GM18909 (cell line): ENCODE data around the gene MRGPRG.
"Not testable (repeated sequence)": the region's sequence is repeated elsewhere in the genome, so short reads cannot be mapped to it uniquely, and the experiment has no call there.

ENCODE experiments used
- ATAC-seq: cut with Tn5 transposase; IDR thresholded peaks from one replicate; pipeline ENCODE4 v1.9.1; 2021; ENCODE audit warnings: mild to moderate bottlenecking; ENCODE audit not compliant: unreplicated experiment, poor library complexity

Gene MRGPRG

DNA sequence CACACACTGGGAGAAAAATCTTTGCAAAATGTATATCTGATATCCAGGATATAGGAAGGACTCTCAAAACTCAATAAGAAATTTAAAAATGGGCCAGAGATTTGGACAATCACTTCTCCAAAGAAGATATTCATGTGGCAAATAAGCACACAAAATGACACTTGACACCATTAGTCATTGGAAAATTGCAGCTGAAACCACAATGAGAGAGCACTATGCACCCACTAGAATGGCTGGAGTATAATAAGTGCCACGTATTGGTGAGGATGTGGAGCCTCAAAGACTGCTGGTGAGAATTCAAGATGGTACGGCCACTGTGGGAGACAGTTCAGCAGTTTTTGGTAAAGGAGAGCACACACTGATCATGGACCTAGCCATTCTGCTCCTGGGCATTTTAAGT lies 40.7 kb downstream of the MRGPRG start:
- no peak for ATAC-seq

DNA sequence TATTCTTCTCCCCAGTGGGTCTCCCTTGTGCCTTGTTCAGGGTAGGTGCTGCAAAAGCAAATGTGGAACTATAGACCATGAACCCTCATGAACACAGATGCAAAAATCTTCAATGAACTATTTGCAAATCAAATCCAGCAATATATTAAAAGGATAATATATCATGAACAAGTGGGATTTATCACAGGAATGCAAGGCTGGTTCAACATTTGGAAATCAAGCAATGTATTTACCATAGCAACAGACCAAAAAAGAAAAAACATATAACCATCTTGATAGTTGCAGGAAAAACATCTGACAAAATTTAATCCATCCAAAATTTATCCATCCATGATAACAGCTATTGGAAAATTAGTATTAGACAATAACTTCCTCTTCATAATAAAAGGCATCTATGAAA lies 42.1 kb downstream of the MRGPRG start:
- ATAC-seq = no peak

DNA sequence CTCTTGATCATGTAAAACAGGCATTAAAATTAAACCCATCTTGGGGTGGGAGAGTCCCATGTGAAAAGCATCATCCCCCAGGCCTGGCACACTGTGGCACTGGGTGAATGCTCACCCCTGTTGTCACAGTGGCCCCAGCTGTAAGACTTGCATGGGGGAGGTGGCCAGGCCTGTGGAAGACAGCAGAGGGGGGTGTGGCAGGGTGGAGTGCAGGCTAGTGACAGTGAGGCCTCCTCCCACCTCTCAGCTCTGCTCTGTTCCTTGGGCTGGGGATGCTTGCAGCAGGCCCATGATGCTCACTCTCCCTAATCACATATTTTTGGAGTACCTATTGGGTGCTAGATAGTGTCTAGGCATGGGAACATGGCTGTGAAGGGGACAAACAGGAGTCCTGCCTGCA lies 43.4 kb downstream of the MRGPRG start:
- ATAC-seq = no peak

DNA sequence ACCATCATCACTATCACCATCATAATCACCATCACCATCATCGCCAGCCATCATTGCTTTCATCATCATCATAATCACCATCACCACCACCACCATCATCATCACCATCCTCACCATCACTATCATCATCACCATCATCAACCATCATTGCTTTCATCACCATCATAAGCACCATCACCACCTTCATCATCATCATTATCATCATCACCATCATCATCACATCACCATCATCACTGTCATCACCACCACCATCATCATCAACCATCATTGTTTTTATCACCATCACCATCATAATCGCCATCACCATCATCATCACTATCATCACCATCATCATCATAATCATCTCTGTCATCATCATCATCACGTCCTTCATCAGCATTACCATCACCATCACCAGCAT lies 44.2 kb downstream of the MRGPRG start:
- ATAC-seq = no peak

DNA sequence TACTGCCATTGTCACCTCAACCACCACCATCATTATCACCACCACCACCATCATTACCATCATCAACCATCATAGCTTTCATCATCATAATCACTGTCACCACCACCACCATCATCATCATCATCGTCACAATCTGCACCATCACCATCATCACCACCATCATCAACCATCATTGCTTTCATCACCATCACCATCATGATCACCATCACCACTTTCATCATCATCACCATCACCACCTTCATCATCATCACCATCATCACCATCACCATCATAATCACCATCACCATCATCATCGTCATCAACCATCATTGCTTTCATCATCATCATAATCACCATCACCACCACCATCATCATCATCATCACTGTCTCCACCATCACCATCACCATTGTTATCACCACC lies 44.8 kb downstream of the MRGPRG start:
- ATAC-seq = no peak

DNA sequence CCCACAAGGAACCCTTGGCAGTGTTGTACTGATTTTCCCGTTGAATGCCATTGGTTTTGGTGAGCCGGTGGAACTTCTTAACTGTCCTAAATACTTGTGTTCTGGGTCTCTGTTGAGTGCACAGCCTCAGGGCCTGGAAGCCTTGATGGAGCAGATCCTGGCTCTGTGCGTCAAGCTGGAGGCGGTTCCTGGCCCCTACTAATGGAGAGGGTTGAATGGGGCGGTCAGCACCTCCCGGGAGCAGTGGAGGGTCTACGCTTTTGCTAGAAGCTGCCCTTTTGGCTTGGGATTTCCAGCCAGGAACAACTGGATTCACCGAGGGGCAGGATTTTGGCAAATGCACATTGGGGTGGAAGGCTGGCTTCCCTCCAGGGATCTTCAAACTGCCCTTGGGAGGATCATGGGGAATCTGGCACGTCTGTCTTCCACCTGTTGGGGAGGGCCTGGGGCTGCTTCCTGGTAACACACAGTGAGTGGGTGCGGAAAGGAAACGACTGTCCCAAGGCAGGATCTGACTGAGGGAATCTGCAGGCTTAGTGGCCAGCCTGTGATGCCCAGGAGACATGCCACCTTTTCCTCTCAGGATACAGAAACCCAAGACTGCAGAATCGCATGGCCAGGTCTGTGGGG lies 46.6 kb downstream of the MRGPRG start:
- ATAC-seq = no peak

DNA sequence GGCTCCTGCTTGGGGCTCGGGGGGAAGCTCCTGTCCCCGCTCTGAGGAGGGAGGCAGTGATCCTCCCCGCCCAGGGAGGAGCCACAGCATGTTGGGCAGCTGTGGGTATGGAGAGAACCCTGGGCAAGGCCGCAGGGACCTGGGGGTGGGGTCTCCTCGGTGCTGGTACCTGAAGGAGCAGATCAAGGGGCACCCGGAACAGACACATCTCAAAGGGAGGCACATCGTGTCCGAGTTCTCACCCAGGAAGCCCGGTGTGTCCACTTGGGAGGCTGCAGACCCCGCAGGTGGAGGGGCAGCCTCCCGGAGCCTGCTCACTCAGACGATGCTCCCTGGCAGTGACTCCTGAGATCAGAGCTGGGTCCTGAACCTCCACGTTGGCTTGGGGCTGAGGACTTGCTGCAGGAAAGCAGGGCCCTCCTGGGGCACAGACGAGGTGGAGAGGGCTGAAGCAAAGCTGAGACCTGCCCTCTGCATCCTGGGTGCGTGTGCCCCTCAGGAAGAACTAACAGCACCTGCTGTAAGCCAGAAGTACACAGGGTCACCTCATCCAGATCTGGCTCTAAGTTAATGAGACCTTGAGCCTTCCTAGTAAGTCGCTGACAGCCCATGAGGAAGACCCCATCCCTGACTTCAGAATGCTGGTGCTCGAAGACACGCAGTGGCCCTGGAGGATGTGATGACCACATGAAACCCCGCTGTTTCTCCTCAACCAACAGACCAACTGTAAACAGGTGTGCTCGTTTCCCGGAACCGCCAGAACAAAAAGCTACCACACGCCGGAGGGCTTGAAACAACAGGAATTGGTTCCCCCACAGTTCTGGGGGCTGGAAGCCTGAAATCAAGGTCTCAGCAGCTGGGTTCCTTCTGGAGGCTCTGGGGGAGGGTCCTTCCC lies 47.6 kb downstream of the MRGPRG start:
- ATAC-seq = no peak

DNA sequence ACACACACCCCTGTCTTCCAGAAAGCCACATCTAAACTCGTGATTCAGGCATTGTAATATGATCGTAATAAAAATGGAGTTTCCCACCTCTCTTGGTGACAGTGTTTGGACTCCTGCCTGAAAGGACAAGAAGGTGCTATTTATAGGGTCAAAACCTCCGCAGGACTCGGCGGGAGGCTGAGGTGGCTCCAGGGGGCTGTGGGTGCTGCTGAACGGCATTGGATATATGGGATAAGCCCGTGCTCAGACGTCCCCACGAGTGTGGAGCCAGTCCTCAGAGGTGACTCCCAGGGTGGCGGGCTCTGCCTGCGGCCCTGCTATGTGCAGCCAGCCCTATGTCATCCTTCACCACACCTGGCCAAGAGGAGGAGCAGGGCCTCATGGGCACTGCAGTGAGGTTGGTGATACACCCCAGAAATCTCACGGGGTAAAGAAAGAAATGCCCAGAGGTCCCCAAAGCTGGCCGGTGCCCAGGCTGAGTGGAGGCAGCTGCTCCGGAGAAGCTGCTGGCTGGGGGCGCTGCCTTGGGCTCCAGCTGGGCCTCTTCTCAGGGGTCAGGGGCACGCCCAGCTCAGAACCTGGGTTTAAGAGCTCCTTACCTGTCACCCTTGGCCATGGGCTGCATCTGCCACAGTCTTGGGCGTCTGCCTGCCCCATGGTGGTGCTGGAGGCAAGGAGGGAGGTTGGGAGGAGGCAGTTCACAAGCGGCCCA lies 48.4 kb downstream of the MRGPRG start:
- no peak for ATAC-seq

DNA sequence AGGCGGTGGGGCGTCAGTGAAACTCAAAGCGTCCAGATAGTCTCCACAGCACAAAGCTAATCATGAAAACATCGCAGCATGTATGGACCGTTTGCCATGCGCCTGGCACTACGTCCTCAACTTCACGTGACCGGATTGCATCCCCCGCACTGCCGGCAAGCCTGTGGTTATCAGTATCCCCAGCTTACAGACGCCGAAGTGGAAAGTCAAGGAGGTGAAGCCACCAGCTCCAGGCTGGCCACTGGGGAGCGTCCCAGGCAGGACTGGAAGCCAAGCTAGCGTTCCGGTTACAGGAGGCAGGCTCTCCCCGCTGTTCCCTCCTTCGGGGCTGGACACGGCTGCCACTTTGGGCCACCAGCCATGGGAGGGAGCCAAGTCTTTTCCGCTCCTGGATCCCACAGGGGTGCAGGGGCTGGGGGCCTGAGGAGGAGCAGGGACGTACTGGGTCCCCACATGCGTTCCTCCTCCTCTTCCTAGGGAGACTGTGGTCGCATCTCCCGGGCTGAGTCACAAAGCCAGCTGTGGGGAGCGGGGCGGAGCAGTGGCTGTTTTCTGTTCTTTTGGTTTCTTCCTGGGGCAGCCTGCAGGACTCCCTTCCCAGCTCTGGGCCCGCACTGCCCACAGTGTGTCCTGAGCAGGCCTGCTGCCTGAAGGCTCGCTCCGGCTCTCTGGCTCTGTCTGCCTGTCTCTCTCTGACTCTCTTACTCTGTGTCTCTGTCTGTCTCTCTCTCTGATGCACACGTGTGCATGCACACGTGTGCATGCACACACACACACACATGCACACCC lies 49.2 kb downstream of the MRGPRG start:
- ATAC-seq = no peak

DNA sequence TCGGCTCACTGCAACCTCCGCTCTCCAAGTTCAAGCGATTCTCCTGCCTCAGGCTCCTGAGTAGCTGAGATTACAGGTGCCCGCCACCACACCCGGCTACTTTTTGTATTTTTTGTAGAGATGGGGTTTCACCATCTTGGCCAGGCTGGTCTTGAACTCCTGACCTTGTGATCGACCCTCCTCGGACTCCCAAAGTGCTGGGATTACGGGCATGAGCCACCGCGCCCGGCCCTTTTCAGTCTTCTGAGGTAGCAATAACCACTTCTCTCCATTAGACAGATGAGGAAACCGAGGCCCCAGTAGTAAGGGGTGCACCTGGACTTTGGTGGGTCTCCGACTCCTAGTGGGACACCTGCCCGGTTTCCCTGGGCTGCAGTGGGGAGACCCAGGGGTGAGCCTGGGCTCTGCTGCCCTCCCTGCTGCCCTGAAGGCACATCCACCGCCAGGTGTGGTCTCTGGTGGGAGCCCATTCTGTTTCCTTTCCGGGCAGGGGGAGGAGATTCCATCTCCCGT lies 49.8 kb downstream of the MRGPRG start:
- ATAC-seq = not testable (repeated sequence)
